Measurements from ENCODE around the gene DPP8. TPM values are rescaled to one million over a fixed set of nuclear protein-coding genes. Genes with fewer than 3 reads are reported as not detected.
A peak's percentile ranks its signal among the peaks of the same experiment; 100 is the strongest.

DPP8 gene
- total and polyA plus RNA-seq, 2 donors from 2014 or later: 8.2 to 38.6 TPM

- intact Hi-C loops (cut with DNase I): no loop called here
- TF ChIP-seq CTCF (IDR thresholded peaks at IDR 0.05; ENCODE audit: borderline replicate concordance, extremely low read depth, insufficient read depth): no peak
- no peak overlapping the region for H3K27ac ChIP-seq (ENCODE audit: low read depth in 2 of 2, low read length in 2 of 2)
- H3K9me3 ChIP-seq (ENCODE audit: control insufficient read depth in 2 of 3, insufficient read depth in 1 of 3, low read length in 3 of 3): no peaks in the 10 kb centered on the region
- H3K9ac ChIP-seq (ENCODE audit: low read length in 3 of 3): no peak overlapping the region
- no peak overlapping the region for H3K4me3 ChIP-seq (ENCODE audit: low read length in 3 of 3)
- no peaks in the 10 kb centered on the region for H3K27me3 ChIP-seq (ENCODE audit: control insufficient read depth, insufficient read depth, low read length)
- FAIRE-seq: no peak
- no peaks in the 10 kb centered on the region for H3K4me1 ChIP-seq (ENCODE audit: control insufficient read depth in 2 of 3, insufficient read depth in 2 of 3, low read depth in 1 of 3, low read length in 3 of 3)
- H3K36me3 ChIP-seq (ENCODE audit: control insufficient read depth in 2 of 3, insufficient read depth in 3 of 3, low read length in 3 of 3): no peaks in the 10 kb centered on the region
- peak in 4 of 5 donors; percentile 47 to 76 (median 64) for DNase-seq
These were observed 102.5 kb downstream of the DPP8 start for GRCh38 chr15:65414841-65415621.

GRCh38 chr15:65413760-65414144 is 103.7 kb downstream of the DPP8 start:
- no peaks in the 10 kb centered on the region for H3K36me3 ChIP-seq (ENCODE audit: control insufficient read depth in 2 of 3, insufficient read depth in 3 of 3, low read length in 3 of 3)
- no peak overlapping the region for H3K4me3 ChIP-seq (ENCODE audit: low read length in 3 of 3)
- H3K27ac ChIP-seq (ENCODE audit: low read depth in 2 of 2, low read length in 2 of 2): no peak overlapping the region
- peak in 1 of 5 donors; percentile 23 for DNase-seq
- H3K9ac ChIP-seq (ENCODE audit: low read length in 3 of 3): no peak overlapping the region
- FAIRE-seq: no peak
- TF ChIP-seq CTCF (IDR thresholded peaks at IDR 0.05; ENCODE audit: borderline replicate concordance, extremely low read depth, insufficient read depth): no peak
- no peaks in the 10 kb centered on the region for H3K4me1 ChIP-seq (ENCODE audit: control insufficient read depth in 2 of 3, insufficient read depth in 2 of 3, low read depth in 1 of 3, low read length in 3 of 3)
- H3K9me3 ChIP-seq (ENCODE audit: control insufficient read depth in 2 of 3, insufficient read depth in 1 of 3, low read length in 3 of 3): no peaks in the 10 kb centered on the region
- intact Hi-C loops (cut with DNase I): no loop called here
- no peaks in the 10 kb centered on the region for H3K27me3 ChIP-seq (ENCODE audit: control insufficient read depth, insufficient read depth, low read length)

- Histone ChIP-seq H3K27ac (ENCODE audit: low read depth in 2 of 2, low read length in 2 of 2) (no peak overlapping the region), H3K9me3 (ENCODE audit: control insufficient read depth in 2 of 3, insufficient read depth in 1 of 3, low read length in 3 of 3) (no peaks in the 10 kb centered on the region), H3K27me3 (ENCODE audit: control insufficient read depth, insufficient read depth, low read length) (no peaks in the 10 kb centered on the region), H3K4me3 (ENCODE audit: low read length in 3 of 3) (no peak overlapping the region), H3K4me1 (ENCODE audit: control insufficient read depth in 2 of 3, insufficient read depth in 2 of 3, low read depth in 1 of 3, low read length in 3 of 3) (no peaks in the 10 kb centered on the region), H3K36me3 (ENCODE audit: control insufficient read depth in 2 of 3, insufficient read depth in 3 of 3, low read length in 3 of 3) (no peaks in the 10 kb centered on the region), H3K9ac (ENCODE audit: low read length in 3 of 3) (no peak overlapping the region)
- no peak for TF ChIP-seq CTCF (IDR thresholded peaks at IDR 0.05; ENCODE audit: borderline replicate concordance, extremely low read depth, insufficient read depth)
- FAIRE-seq (no peak), DNase-seq (peak in 1 of 5 donors; percentile 27)
- intact Hi-C loops (cut with DNase I): no loop called here
These were observed 104.3 kb downstream of the DPP8 start for GRCh38 chr15:65413051-65413759.
